ENCODE measurements around the gene RACK1.

RACK1 gene

DNA sequence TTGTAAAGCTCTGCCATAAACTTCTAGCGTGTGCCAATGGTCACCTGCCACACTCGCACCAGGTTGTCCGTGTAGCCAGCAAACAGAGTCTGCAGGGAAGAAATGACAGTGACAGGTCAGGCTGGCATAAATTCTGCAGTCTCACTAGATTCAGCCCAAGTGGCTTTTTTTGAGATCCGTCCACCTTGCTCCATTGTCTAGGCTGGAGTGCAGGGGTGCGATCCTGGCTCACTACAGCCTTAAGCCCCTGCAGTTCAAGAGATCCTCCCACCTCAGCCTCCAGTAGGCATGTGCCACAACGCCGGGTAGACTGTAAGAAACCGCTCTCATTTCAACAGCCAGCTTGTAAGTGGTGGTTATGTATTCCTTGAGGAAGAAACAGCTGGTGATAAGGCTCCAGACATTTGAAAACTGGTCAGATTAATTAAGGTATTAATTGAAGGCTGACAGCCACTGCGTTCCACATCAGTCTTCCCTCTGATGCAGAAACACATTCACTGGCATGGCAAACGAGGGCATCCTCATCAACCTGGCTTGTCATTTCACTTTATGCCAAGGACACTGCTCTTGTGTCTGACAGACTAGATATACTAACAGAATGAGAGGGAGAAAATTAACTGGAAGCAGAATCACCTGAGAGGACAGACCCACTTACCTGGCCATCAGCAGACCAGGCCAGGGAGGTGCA lies 6.6 kb downstream of the RACK1 start:
- H2AFZ ChIP-seq (ENCODE audit: low read length), result no peak overlapping the region
- H3K79me2 ChIP-seq (ENCODE audit: insufficient read depth, low read length), result peaks cover 8% of the 10 kb centered on the region
- H3K9ac ChIP-seq (ENCODE audit: low read length), result no peak overlapping the region
- TF ChIP-seq EZH2 (IDR thresholded peaks at IDR 0.05; ENCODE audit: borderline replicate concordance, low read length), result no peak
- no peak for TF ChIP-seq CTCF (IDR thresholded peaks at IDR 0.05; ENCODE audit: low read length)
- H4K20me1 ChIP-seq (ENCODE audit: insufficient read depth, low read length), result no peaks in the 10 kb centered on the region
- peaks cover 28% of the 10 kb centered on the region for H3F3A ChIP-seq (ENCODE audit: insufficient read depth, low read length)
- H3K27me3 ChIP-seq (ENCODE audit: insufficient read depth, low read length), result no peaks in the 10 kb centered on the region
- H3K9me3 ChIP-seq (ENCODE audit: low read length), result no peaks in the 10 kb centered on the region
- H3K4me3 ChIP-seq (ENCODE audit: low read depth, low read length, poor library complexity, severe bottlenecking), result no peak overlapping the region
- no peak overlapping the region for H3K4me2 ChIP-seq (ENCODE audit: low read length)
- no peak overlapping the region for H3K27ac ChIP-seq (ENCODE audit: low read depth, low read length, poor library complexity, severe bottlenecking)
- H3K4me1 ChIP-seq (ENCODE audit: insufficient read depth, low read length, severe bottlenecking), result peaks cover 27% of the 10 kb centered on the region
- H3K9me2 ChIP-seq (ENCODE audit: low read depth, low read length), result no peaks in the 10 kb centered on the region
- H3K36me3 ChIP-seq (ENCODE audit: insufficient read depth, low read length), result peaks cover 93% of the 10 kb centered on the region

DNA sequence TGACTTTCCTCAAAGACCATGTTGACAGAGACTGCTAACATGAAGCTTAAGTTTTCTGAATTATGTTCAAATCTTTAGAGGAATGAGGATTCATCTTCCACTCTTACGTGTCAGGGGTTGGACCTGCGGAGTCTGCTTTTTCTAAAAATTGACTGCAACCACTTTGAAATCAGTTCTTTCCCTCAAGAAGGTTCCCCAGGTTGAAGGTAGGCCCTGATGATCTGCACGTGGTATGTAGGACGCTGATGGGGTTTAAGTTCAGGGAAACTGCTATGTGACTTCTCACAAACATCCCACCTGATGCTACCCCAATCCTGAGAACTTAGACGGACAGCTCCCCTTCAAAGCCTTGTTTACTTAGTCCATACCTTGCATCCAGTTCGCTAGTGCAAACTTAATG lies 7.2 kb downstream of the RACK1 start:
- Histone ChIP-seq H3K9me3 (ENCODE audit: low read length) (no peaks in the 10 kb centered on the region), H4K20me1 (ENCODE audit: insufficient read depth, low read length) (no peaks in the 10 kb centered on the region), H3K27ac (ENCODE audit: low read depth, low read length, poor library complexity, severe bottlenecking) (no peak overlapping the region)

GRCh38 chr5:181235689-181236366 lies 7.9 kb downstream of the RACK1 start:
- no peak overlapping the region for H3K9ac ChIP-seq (ENCODE audit: low read length)
- no peak overlapping the region for H2AFZ ChIP-seq (ENCODE audit: low read length)

More for the DNA sequence above, 7.2 kb downstream of the RACK1 start:
- no peak overlapping the region for H3K4me2 ChIP-seq (ENCODE audit: low read length)
- no peak overlapping the region for H2AFZ ChIP-seq (ENCODE audit: low read length)
- H3F3A ChIP-seq (ENCODE audit: insufficient read depth, low read length), result peaks cover 28% of the 10 kb centered on the region
- peaks cover 93% of the 10 kb centered on the region for H3K36me3 ChIP-seq (ENCODE audit: insufficient read depth, low read length)
- H3K9ac ChIP-seq (ENCODE audit: low read length), result no peak overlapping the region
- H3K4me3 ChIP-seq (ENCODE audit: low read depth, low read length, poor library complexity, severe bottlenecking), result no peak overlapping the region
- H3K27me3 ChIP-seq (ENCODE audit: insufficient read depth, low read length), result no peaks in the 10 kb centered on the region
- H3K9me2 ChIP-seq (ENCODE audit: low read depth, low read length), result no peaks in the 10 kb centered on the region
- peaks cover 2% of the 10 kb centered on the region for H3K79me2 ChIP-seq (ENCODE audit: insufficient read depth, low read length)
- peaks cover 21% of the 10 kb centered on the region for H3K4me1 ChIP-seq (ENCODE audit: insufficient read depth, low read length, severe bottlenecking)
- TF ChIP-seq CTCF (IDR thresholded peaks at IDR 0.05; ENCODE audit: low read length) (no peak), EZH2 (IDR thresholded peaks at IDR 0.05; ENCODE audit: borderline replicate concordance, low read length) (no peak)

More at GRCh38 chr5:181235689-181236366, 7.9 kb downstream of the RACK1 start:
- H3K27me3 ChIP-seq (ENCODE audit: insufficient read depth, low read length), result no peaks in the 10 kb centered on the region
- H3K36me3 ChIP-seq (ENCODE audit: insufficient read depth, low read length), result peaks cover 93% of the 10 kb centered on the region
- no peaks in the 10 kb centered on the region for H4K20me1 ChIP-seq (ENCODE audit: insufficient read depth, low read length)
- H3K27ac ChIP-seq (ENCODE audit: low read depth, low read length, poor library complexity, severe bottlenecking), result peak overlapping the region; percentile 70
- H3K9me2 ChIP-seq (ENCODE audit: low read depth, low read length), result no peaks in the 10 kb centered on the region
- H3F3A ChIP-seq (ENCODE audit: insufficient read depth, low read length), result peaks cover 28% of the 10 kb centered on the region
- H3K4me1 ChIP-seq (ENCODE audit: insufficient read depth, low read length, severe bottlenecking), result peaks cover 15% of the 10 kb centered on the region
- no peak overlapping the region for H3K4me3 ChIP-seq (ENCODE audit: low read depth, low read length, poor library complexity, severe bottlenecking)
- H3K9me3 ChIP-seq (ENCODE audit: low read length), result no peaks in the 10 kb centered on the region
- TF ChIP-seq CTCF (IDR thresholded peaks at IDR 0.05; ENCODE audit: low read length) (no peak), EZH2 (IDR thresholded peaks at IDR 0.05; ENCODE audit: borderline replicate concordance, low read length) (no peak)
- no peak overlapping the region for H3K4me2 ChIP-seq (ENCODE audit: low read length)
- no peaks in the 10 kb centered on the region for H3K79me2 ChIP-seq (ENCODE audit: insufficient read depth, low read length)

Data from OCI-LY1 (cell line).